NCI-H1417 treated with DMSO at 0.1 percent for 48 hours (cell line): Measurements from ENCODE around the gene PHYHIPL.

ENCODE experiments used
- DNase-seq: peaks from one replicate; lab custom pipeline; 2025; lab: John Stamatoyannopoulos, UW

Gene PHYHIPL

GRCh38 chr10:59257224-59257623, 80.8 kb downstream of the PHYHIPL start:
- no peak for DNase-seq

GRCh38 chr10:59258890-59259289, 82.4 kb downstream of the PHYHIPL start:
- DNase-seq: no peak

DNA sequence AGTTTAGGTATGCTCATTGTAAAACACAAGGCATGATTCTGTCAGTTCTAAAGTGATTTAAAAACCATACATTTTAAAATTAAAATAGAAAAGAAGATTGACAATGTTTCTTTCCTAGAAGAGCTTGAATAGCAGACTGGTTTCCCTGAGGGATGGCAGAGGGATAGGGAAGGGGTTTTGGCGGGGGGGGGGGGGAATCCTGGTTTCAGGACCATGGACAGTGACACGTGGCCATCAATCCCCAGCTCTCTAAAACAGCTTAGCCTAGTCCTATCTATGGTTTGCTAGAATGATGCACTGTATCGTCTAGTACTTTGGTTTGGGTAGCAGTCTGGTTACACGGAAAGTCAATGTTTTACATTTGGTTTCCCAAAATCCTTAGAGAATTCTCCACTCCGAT, 88.7 kb downstream of the PHYHIPL start:
- no peak for DNase-seq

GRCh38 chr10:59266321-59266720, 89.9 kb downstream of the PHYHIPL start:
- no peak for DNase-seq

DNA sequence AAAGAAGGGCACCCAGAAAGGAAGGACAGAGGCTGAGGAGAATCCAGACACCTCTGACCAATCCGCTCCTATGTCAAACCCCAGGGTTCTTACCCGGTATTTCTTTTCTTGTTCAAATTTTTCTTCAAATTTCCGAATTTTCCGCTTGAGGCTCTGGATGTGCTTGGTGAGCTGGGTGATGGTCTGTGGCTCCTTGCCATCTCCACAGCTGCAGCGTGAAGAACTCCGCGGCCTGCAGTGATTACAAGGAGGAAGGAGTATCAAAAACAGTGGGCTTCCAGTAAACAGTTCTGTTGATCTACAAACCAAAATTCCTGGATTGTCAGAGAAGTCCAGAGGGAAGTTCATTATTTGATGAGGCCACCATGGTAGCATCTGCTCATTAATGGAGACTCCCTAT, 92.0 kb downstream of the PHYHIPL start:
- DNase-seq: no peak

DNA sequence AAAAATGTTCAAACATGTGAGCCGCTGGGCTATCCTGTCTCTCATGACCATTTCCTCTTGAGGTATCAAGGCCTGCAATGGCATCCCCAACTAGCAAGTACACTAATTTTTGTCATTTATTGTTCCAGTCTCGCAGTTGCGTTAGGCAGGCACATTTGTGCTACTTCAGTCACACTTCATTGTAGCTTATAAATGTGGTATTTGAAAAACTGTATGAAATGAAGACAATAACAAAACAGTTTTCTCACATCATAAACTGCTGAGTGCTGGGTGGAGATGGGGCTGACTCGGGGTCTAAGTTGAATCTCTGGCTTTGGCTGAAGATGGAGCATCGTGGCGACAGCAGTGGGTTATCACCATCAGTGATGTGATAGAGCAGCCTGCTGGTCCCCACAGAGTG, 93.2 kb downstream of the PHYHIPL start:
- DNase-seq: no peak

DNA sequence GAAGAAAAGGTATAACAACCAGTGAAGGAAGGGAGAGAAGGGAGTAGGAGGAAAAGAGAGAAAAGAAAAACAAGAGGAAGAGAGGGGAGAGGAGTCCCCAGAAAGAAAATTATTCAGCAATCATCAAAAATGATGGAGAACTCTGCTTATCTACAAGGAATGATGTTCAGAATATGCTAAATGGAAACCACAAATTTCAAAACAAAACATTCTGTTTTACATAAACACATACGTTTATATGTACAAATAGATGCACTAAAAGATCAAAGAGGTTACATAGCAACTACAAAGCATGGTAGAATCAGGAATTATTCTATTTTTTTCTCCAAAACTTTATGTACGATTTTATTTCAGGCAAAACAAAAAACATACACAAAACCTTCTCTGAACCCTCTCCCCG, 94.0 kb downstream of the PHYHIPL start:
- no peak for DNase-seq

DNA sequence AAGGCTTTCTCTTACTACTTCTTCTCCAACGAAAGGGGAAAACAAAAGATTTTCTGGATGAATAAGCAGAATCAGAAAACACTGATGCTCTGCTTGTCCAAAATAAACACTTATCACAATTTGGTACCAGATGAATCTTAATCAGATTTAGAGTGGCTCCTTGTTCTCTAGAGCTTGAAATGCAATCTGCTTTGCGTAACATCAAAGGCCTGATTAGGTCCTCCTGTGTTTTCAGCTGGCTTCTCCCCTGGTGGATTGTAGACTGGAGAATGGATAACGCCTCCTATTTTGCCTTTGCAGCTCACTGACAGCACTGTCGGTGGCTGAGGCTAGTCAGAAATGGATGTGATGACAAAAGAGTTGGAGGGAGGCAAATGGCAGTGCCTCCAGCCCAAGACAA, 94.7 kb downstream of the PHYHIPL start:
- no peak for DNase-seq

GRCh38 chr10:59272061-59272460, 95.6 kb downstream of the PHYHIPL start:
- DNase-seq: no peak

- no peak for DNase-seq
Observed at GRCh38 chr10:59273445-59273844, 97.0 kb downstream of the PHYHIPL start.

- no peak for DNase-seq
Observed at GRCh38 chr10:59276133-59276532, 99.7 kb downstream of the PHYHIPL start.

GRCh38 chr10:59276919-59277318, 100.5 kb downstream of the PHYHIPL start:
- DNase-seq: no peak

DNA sequence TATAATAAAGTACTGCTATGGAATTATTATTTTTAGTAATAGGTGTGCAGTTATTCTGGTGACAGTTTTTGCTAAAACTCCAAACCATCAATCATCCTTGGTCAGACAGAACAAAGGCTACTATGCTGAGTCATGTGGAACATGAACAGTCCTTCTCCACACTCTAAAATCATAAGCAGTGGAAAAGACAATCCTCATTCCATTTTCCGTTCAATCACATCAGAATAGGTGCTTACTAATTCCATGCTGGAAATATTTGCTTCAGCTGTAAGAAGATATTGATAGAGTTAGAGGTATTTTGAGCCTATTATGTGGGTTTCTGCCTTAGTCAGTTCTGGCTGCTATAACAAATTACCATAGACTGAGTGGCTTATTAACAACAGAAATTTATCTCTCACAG, 103.0 kb downstream of the PHYHIPL start:
- no peak for DNase-seq

GRCh38 chr10:59279991-59280505, 103.6 kb downstream of the PHYHIPL start:
- DNase-seq: no peak

DNA sequence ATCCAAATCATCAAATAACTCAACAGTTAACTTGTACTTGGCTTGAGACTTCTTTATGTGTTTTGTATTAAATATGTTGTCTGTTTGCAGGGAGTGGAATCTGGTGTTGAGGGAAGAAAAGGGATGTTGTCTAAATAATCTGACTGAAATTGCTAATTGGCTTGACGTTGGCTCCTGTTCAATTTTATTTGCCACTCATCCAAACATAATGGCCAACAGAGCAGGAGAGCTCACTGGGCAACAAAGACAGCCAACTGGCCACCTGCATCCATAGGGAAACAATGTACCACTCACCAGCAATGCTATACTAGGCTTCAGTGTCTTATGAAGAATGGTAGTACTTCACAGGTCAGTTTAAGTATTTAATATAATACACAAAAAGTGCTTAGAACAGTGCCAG, 105.4 kb downstream of the PHYHIPL start:
- DNase-seq: no peak

GRCh38 chr10:59283456-59284091, 107.1 kb downstream of the PHYHIPL start:
- no peak for DNase-seq

- no peak for DNase-seq
Observed at GRCh38 chr10:59284118-59284975, 107.9 kb downstream of the PHYHIPL start.

DNA sequence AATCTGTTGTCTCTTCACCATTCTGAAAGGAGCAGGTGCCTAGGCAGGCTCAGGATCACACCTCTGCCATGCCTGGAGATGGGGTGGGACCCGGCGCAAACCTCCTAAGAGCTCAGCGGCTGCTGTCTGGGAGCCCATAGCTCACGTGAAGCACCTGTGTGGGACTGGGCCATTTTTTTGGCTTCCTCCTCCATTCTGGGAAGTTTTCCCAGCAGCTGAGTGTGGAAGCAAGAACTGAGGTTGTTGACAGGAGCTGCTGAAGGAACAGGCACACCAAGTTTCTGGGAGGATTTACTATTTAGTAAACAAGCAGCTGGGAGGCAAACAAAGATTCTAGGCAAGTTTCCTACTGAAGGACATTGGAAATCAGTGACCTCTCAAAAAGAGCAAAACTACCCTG, 108.6 kb downstream of the PHYHIPL start:
- no peak for DNase-seq

- DNase-seq: no peak
Observed at GRCh38 chr10:59285848-59286247, 109.4 kb downstream of the PHYHIPL start.

DNA sequence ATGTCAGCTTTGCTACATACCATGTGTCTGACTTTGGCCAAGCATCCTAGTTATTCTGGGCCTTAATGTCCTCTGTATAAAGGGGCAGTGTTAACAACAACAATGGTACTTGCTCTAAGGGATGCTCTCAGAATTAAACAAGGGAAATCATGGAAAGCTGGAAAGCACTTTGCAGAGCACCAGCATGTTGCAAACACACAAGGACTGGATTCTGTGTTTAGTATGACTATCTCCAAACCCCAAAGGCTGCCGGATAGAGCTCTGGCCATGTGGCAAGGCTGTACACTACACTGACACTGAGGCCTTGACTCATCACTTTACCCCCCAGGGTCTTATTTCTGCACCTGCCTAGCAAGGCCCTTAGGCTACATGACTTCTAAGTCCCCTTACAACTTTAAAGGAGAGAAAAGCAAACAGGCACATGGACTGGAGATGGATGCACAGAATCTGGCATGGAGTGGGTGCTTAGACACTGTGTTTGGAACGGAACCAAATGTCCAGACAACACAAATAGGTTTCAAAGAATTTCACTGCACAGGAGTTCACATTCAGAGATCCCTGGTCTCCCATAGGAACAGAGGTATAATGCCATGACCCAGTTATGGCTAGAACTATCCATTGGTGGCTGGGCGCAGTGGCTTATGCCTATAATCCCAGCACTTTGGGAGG, 111.3 kb downstream of the PHYHIPL start:
- DNase-seq: no peak

GRCh38 chr10:59289853-59290252, 113.4 kb downstream of the PHYHIPL start:
- DNase-seq: no peak

- no peak for DNase-seq
Observed at GRCh38 chr10:59290448-59290847, 114.0 kb downstream of the PHYHIPL start.
